ENCODE results near the gene LYPD5.

LYPD5 gene

DNA sequence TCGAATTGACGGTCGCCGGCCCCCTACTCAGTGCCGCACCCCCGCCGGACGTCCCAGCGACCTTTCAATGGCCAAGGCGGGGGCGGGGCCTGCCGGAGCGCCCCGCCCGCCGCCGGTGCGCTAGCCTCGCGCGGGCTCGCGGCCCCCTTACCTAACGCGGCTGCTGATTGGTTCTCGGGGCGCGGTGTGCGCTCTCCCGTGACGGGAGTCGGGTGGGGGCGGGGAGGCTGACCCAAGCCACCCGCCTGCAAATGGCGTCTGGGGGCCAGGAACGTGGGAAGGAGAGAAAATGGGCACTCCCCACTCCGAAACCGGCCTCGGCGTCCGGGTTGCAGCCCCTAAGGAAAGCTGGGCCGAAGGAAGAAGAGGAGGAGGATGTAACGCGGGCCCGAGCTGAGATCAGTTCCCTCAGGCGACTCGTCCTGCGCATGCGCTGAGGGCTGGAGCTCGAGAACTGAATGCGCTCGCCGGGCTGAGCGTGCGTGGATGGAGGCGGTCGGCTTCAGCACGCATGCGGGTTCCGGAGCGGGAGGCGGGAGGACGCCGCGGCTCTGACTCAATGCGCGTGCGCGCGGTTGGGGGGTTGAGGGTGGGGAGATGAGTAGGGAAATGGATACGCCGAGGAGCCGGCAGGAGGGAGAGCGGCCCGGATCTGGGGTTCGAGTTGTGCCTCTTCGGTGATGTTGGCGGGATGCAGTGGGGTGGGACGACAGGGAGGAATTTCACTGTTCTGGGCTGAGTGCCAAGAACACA is 47.6 kb downstream of the LYPD5 start, which contains the start of gene SMG9:
SMG9 (minus strand) TSS at position 460 of the 753 bp plus-strand sequence. CDS start 4,221 bp downstream, outside the sequence.
- H3K36me3 ChIP-seq (ENCODE audit: insufficient read depth, low read length): peaks cover 40% of the 10 kb centered on the region
- H3K27ac ChIP-seq (ENCODE audit: low read length): peak within 1 kb of the TSS; percentile 99
- H4K20me1 ChIP-seq (ENCODE audit: insufficient read depth, low read length): peaks cover 19% of the 10 kb centered on the region; the same call in 1 of the 2 replicates
- H3K9me3 ChIP-seq (ENCODE audit: insufficient read depth, low read length, severe bottlenecking): no peaks in the 10 kb centered on the region
- peaks cover 34% of the 10 kb centered on the region for H3K4me1 ChIP-seq (ENCODE audit: insufficient read depth, low read length)
- peaks cover 59% of the 10 kb centered on the region for H3K79me2 ChIP-seq (ENCODE audit: insufficient read depth, low read length)
- H3K4me3 ChIP-seq (ENCODE audit: low read depth in 1 of 2, low read length in 2 of 2): peak within 1 kb of the TSS; percentile 79 to 82
- peak within 1 kb of the TSS; percentile 71 for H3K4me2 ChIP-seq (ENCODE audit: insufficient read depth, low read length)
- H2AFZ ChIP-seq (ENCODE audit: low read depth, low read length): peak within 1 kb of the TSS; percentile 89
- H3K27me3 ChIP-seq (ENCODE audit: insufficient read depth, low read length, poor library complexity): no peaks in the 10 kb centered on the region
- no peak for TF ChIP-seq EZH2 (IDR thresholded peaks at IDR 0.05; ENCODE audit: borderline replicate concordance, low read depth, low read length, severe bottlenecking)
- TF ChIP-seq, protein P1, sequence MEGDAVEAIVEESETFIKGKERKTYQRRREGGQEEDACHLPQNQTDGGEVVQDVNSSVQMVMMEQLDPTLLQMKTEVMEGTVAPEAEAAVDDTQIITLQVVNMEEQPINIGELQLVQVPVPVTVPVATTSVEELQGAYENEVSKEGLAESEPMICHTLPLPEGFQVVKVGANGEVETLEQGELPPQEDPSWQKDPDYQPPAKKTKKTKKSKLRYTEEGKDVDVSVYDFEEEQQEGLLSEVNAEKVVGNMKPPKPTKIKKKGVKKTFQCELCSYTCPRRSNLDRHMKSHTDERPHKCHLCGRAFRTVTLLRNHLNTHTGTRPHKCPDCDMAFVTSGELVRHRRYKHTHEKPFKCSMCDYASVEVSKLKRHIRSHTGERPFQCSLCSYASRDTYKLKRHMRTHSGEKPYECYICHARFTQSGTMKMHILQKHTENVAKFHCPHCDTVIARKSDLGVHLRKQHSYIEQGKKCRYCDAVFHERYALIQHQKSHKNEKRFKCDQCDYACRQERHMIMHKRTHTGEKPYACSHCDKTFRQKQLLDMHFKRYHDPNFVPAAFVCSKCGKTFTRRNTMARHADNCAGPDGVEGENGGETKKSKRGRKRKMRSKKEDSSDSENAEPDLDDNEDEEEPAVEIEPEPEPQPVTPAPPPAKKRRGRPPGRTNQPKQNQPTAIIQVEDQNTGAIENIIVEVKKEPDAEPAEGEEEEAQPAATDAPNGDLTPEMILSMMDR (IDR thresholded peaks at IDR 0.05; ENCODE audit: borderline replicate concordance, extremely low read depth, low read length, poor library complexity, severe bottlenecking): no peak
- ATAC-seq (ENCODE audit: insufficient read depth, low read depth) (peak; percentile 86), DNase-seq (peak; percentile 98)
- H3K9ac ChIP-seq (ENCODE audit: low read depth, low read length): peak within 1 kb of the TSS; percentile 98

DNA sequence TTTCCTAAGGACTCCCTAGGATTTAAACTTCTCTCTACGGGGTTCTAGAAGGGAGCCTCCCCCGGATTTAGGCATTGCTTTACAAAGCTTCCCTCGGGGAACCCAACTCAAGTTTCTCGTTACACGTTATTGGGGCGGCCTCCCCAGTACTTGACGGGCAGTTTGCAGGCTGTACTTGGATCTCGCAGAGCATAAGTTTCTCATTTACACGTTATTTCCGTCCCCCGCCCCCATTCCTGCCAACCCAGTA is 48.1 kb downstream of the LYPD5 start:
- Histone ChIP-seq H3K4me3 (ENCODE audit: low read depth in 1 of 2, low read length in 2 of 2) (peak overlapping the region; percentile 79 to 82), H3K9me3 (ENCODE audit: insufficient read depth, low read length, severe bottlenecking) (no peaks in the 10 kb centered on the region), H4K20me1 (ENCODE audit: insufficient read depth, low read length) (peaks cover 20% of the 10 kb centered on the region; the same call in 1 of the 2 replicates), H3K27me3 (ENCODE audit: insufficient read depth, low read length, poor library complexity) (no peaks in the 10 kb centered on the region), H3K27ac (ENCODE audit: low read length) (peak overlapping the region; percentile 99), H2AFZ (ENCODE audit: low read depth, low read length) (peak overlapping the region; percentile 89), H3K36me3 (ENCODE audit: insufficient read depth, low read length) (peaks cover 45% of the 10 kb centered on the region), H3K4me1 (ENCODE audit: insufficient read depth, low read length) (peaks cover 34% of the 10 kb centered on the region), H3K9ac (ENCODE audit: low read depth, low read length) (peak overlapping the region; percentile 98), H3K79me2 (ENCODE audit: insufficient read depth, low read length) (peaks cover 61% of the 10 kb centered on the region), H3K4me2 (ENCODE audit: insufficient read depth, low read length) (peak overlapping the region; percentile 71)
- DNase-seq (no peak), ATAC-seq (ENCODE audit: insufficient read depth, low read depth) (no peak)
- TF ChIP-seq, protein P1 (IDR thresholded peaks at IDR 0.05; ENCODE audit: borderline replicate concordance, extremely low read depth, low read length, poor library complexity, severe bottlenecking): no peak
- no peak for TF ChIP-seq EZH2 (IDR thresholded peaks at IDR 0.05; ENCODE audit: borderline replicate concordance, low read depth, low read length, severe bottlenecking)

DNA sequence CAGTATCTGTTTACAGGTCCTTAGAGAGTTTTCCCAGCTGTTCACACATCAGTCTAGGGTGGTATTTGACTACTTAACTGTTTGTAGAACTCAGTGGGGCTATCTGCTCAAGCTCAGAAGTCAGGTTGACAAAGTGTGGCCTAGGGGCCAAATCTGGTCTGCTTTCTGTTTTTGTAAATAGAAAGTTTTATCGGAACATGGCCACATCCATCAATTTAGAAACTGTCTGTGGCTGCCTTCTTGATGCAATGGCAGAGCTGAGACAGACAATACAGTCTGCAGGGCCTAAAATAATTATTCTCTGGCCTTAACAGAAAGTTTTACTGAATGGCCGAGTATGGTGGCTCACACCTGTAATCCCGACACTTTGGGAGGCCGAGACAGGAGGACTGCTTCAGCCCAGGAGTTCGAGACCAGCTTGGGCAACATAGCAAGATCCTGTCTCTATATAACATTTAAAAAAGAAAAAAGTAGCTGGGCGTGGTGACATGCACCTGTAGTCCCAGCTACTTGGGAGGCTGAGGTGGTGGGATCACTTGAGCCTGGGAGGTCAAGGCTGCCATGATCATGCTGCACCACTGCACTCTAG is 49.9 kb downstream of the LYPD5 start:
- Histone ChIP-seq H3K79me2 (ENCODE audit: insufficient read depth, low read length) (peaks cover 61% of the 10 kb centered on the region), H3K4me1 (ENCODE audit: insufficient read depth, low read length) (peaks cover 34% of the 10 kb centered on the region), H3K27me3 (ENCODE audit: insufficient read depth, low read length, poor library complexity) (no peaks in the 10 kb centered on the region), H3K27ac (ENCODE audit: low read length) (no peak overlapping the region), H2AFZ (ENCODE audit: low read depth, low read length) (no peak overlapping the region), H3K9ac (ENCODE audit: low read depth, low read length) (peak overlapping the region; percentile 98), H3K9me3 (ENCODE audit: insufficient read depth, low read length, severe bottlenecking) (no peaks in the 10 kb centered on the region), H3K4me3 (ENCODE audit: low read depth in 1 of 2, low read length in 2 of 2) (0 out of 4 replicates have a peak overlapping the region, but pooled peaks of 1 of the 2 experiments have one; percentile 79), H3K36me3 (ENCODE audit: insufficient read depth, low read length) (peaks cover 63% of the 10 kb centered on the region), H4K20me1 (ENCODE audit: insufficient read depth, low read length) (peaks cover 21% of the 10 kb centered on the region; the same call in 1 of the 2 replicates), H3K4me2 (ENCODE audit: insufficient read depth, low read length) (peak overlapping the region; percentile 71)
- DNase-seq (no peak), ATAC-seq (ENCODE audit: insufficient read depth, low read depth) (no peak)
- TF ChIP-seq, protein P1 (IDR thresholded peaks at IDR 0.05; ENCODE audit: borderline replicate concordance, extremely low read depth, low read length, poor library complexity, severe bottlenecking): no peak
- TF ChIP-seq EZH2 (IDR thresholded peaks at IDR 0.05; ENCODE audit: borderline replicate concordance, low read depth, low read length, severe bottlenecking): no peak

Measured in DND-41 (cell line).